Neural cell (in vitro differentiated cells): ENCODE measurements around the gene SOBP. TPM values are rescaled to one million over a fixed set of nuclear protein-coding genes. Genes with fewer than 3 reads are reported as not detected.
A peak's percentile ranks its signal among the peaks of the same experiment; 100 is the strongest.

Experiments
- H2AFZ ChIP-seq: fragments of 200-600, 300-800 bp; sonication (generic), shearing (Covaris generic); 2 replicates; pipeline ENCODE4 v1.6.0; 2014; ENCODE audit warnings: low read depth, mild to moderate bottlenecking, antibody characterized with exemption, low read length, moderate library complexity
- H3F3A ChIP-seq: fragments of 200-600 bp; shearing (Covaris generic); 2 replicates; pipeline ENCODE4 v1.6.1; 2016; ENCODE audit warnings: mild to moderate bottlenecking, moderate library complexity, mixed read lengths, antibody characterized with exemption, low read length; ENCODE audit not compliant: insufficient read depth, poor library complexity, severe bottlenecking
- H3K27ac ChIP-seq: fragments of 200-600, 300-800 bp; sonication (generic), shearing (Covaris generic); 2 replicates; pipeline ENCODE4 v1.5.1; 2014; ENCODE audit warnings: mild to moderate bottlenecking, low read length, moderate library complexity
- H3K27me3 ChIP-seq: fragments of 300-800, 200-600 bp; sonication (generic), shearing (Covaris generic); 2 replicates; pipeline ENCODE4 v1.6.0; 2014; ENCODE audit warnings: mild to moderate bottlenecking, low read depth, low read length, moderate library complexity; ENCODE audit not compliant: insufficient read depth
- H3K36me3 ChIP-seq: fragments of 300-800, 200-600 bp; sonication (generic), shearing (Covaris generic); 2 replicates; pipeline ENCODE4 v1.5.1; 2014; ENCODE audit warnings: mild to moderate bottlenecking, antibody characterized with exemption, low read length, moderate library complexity; ENCODE audit not compliant: insufficient read depth
- H3K4me2 ChIP-seq: fragments of 300-800, 200-600 bp; sonication (generic), shearing (Covaris generic); 2 replicates; pipeline ENCODE4 v1.6.0; 2014; ENCODE audit warnings: mild to moderate bottlenecking, low read length
- H3K4me3 ChIP-seq: fragments of 300-800, 200-600 bp; sonication (generic), shearing (Covaris generic); 2 replicates; pipeline ENCODE4 v1.5.1; 2014; ENCODE audit warnings: mild to moderate bottlenecking, low read length, moderate library complexity
- H3K79me2 ChIP-seq: fragments of 200-600 bp; shearing (Covaris generic); replicated peaks from 2 replicates; pipeline ENCODE4 v1.6.0; 2014; ENCODE audit warnings: mild to moderate bottlenecking, low read length, moderate library complexity; ENCODE audit not compliant: insufficient read depth
- H3K9ac ChIP-seq: fragments of 300-800, 200-600 bp; sonication (generic), shearing (Covaris generic); 2 replicates; pipeline ENCODE4 v1.6.1; 2016; ENCODE audit warnings: mild to moderate bottlenecking, low read length, mixed read lengths
- H3K9me2 ChIP-seq: fragments of 200-600 bp; shearing (Covaris generic); 2 replicates; pipeline ENCODE4 v1.6.1; 2016; ENCODE audit warnings: mild to moderate bottlenecking, low read length, mixed read lengths; ENCODE audit not compliant: insufficient read depth
- H3K9me3 ChIP-seq: fragments of 200-600, 300-800 bp; sonication (generic), shearing (Covaris generic); 2 replicates; pipeline ENCODE4 v1.6.1; 2016; ENCODE audit warnings: mild to moderate bottlenecking, mixed run types, low read length, moderate library complexity, mixed read lengths
- H4K20me1 ChIP-seq: fragments of 200-600 bp; shearing (Covaris generic); 2 replicates; pipeline ENCODE4 v1.6.1; 2016; ENCODE audit warnings: mild to moderate bottlenecking, mixed run types; ENCODE audit not compliant: insufficient read depth
- EP300 ChIP-seq: fragments of 450-650 bp; conservative IDR thresholded peaks from 2 replicates; pipeline ENCODE4 v1.6.1; 2014; ENCODE audit warnings: antibody characterized with exemption, mild to moderate bottlenecking, moderate library complexity; ENCODE audit not compliant: poor library complexity, severe bottlenecking
- EZH2 ChIP-seq: fragments of 200-600, 300-800 bp; shearing (Covaris generic), sonication (generic); IDR thresholded peaks from 2 replicates; pipeline ENCODE4 v1.6.1; 2014; ENCODE audit warnings: antibody characterized with exemption, low read length, borderline replicate concordance, mild to moderate bottlenecking; ENCODE audit not compliant: insufficient read depth, poor library complexity, severe bottlenecking
- MXI1 ChIP-seq: fragments of 450-650 bp; conservative IDR thresholded peaks from 2 replicates; pipeline ENCODE4 v1.6.1; 2014; ENCODE audit warnings: antibody characterized with exemption, mild to moderate bottlenecking; ENCODE audit not compliant: poor library complexity, severe bottlenecking
- POLR2AphosphoS5 ChIP-seq: IDR thresholded peaks from 2 replicates; pipeline ENCODE4 v1.6.1; 2012
- RAD21 ChIP-seq: fragments of 450-650 bp; conservative IDR thresholded peaks from 2 replicates; pipeline ENCODE4 v1.6.1; 2014; ENCODE audit warnings: antibody characterized with exemption, mild to moderate bottlenecking, moderate library complexity
- SMC3 ChIP-seq: fragments of 450-650 bp; conservative IDR thresholded peaks from 2 replicates; pipeline ENCODE4 v1.6.1; 2014; ENCODE audit warnings: antibody characterized with exemption, mild to moderate bottlenecking, moderate library complexity; ENCODE audit not compliant: poor library complexity
- TAF1 ChIP-seq: IDR thresholded peaks from 2 replicates; pipeline ENCODE4 v1.6.1; 2012; ENCODE audit warnings: low read depth
- polyA minus RNA-seq: library from RNA; depleted of rRNA, polyadenylated mRNA; stranded (reverse); fragments of >200 nt; gene quantifications from 2 replicates; pipeline ENCODE4 v1.2.3, GENCODE V29; 2014
- polyA plus RNA-seq: library from polyadenylated mRNA; depleted of rRNA; stranded (reverse); fragments of >200 nt; gene quantifications from 2 replicates; pipeline ENCODE4 v1.2.3, GENCODE V29; 2014
- TF ChIP-seq, protein P1 (sequence below): fragments of 450-650 bp; IDR thresholded peaks from 2 replicates; pipeline ENCODE4 v1.5.1; 2014; ENCODE audit warnings: antibody characterized with exemption, mild to moderate bottlenecking, moderate library complexity; ENCODE audit not compliant: poor library complexity, severe bottlenecking
- TF ChIP-seq, protein P2 (sequence below): IDR thresholded peaks from 2 replicates; pipeline ENCODE4 v1.6.1; 2012; ENCODE audit warnings: borderline replicate concordance

SOBP gene, protein sequence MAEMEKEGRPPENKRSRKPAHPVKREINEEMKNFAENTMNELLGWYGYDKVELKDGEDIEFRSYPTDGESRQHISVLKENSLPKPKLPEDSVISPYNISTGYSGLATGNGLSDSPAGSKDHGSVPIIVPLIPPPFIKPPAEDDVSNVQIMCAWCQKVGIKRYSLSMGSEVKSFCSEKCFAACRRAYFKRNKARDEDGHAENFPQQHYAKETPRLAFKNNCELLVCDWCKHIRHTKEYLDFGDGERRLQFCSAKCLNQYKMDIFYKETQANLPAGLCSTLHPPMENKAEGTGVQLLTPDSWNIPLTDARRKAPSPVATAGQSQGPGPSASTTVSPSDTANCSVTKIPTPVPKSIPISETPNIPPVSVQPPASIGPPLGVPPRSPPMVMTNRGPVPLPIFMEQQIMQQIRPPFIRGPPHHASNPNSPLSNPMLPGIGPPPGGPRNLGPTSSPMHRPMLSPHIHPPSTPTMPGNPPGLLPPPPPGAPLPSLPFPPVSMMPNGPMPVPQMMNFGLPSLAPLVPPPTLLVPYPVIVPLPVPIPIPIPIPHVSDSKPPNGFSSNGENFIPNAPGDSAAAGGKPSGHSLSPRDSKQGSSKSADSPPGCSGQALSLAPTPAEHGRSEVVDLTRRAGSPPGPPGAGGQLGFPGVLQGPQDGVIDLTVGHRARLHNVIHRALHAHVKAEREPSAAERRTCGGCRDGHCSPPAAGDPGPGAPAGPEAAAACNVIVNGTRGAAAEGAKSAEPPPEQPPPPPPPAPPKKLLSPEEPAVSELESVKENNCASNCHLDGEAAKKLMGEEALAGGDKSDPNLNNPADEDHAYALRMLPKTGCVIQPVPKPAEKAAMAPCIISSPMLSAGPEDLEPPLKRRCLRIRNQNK
- polyA plus RNA-seq (16.4 and 21.6 TPM in 2 replicates), polyA minus RNA-seq (47.5 and 60.7 TPM in 2 replicates)

DNA sequence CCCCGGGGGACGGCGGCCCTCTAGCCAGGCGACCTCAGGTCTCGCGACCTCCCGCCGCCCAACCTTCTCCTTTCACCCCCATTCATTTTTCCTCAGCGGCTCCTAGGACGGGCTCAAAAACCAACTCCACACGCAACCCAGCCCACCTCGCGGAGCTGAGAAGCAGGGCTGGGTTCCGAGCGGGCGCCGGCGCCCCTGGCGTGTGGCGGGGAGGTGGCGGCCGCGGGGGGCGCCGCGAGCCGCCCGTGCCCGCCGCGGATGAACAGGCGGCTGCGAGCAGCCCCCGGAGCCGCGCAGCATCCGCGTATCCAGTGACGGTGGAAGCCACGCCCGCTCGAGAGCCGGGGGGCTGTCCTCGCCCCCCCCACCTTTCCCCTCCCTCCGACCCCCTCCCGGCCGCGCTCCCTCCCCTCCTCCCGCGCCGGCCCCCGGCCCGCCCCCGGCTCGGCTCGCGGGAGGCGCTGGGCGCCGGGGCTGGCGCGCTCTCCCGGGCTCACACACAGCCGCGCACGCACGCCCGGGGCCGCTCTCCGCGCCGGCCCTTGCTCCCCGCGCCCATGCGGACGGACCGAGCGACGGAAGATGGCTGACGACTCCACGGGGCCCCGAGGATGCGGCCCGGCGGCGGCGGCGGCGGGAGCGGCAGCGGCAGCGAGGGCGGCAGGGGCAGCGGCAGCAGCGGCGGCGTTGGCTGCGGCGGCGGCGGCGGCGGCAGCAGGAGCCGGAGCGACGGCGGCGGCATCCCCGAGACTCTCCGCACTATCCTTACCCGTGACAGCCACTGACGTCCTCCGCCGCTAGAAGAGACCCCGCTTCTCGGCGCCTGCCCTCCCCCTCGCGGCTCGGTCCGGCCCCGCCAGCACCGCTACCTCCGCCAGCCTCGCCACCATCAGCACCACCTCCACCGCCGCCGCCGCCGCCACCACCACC is at the start of gene SOBP:
TSS of gene SOBP (plus strand) at position 482 of the 930 bp plus-strand sequence. CDS start 500 bp downstream, outside the sequence.
- TF ChIP-seq EP300 (peak; percentile 45), SMC3 (peak; percentile 67), POLR2AphosphoS5 (peak; percentile 34), MXI1 (peak; percentile 50), EZH2 (no peak), TAF1 (peak; percentile 36), RAD21 (peak; percentile 60)
- TF ChIP-seq, protein P1, sequence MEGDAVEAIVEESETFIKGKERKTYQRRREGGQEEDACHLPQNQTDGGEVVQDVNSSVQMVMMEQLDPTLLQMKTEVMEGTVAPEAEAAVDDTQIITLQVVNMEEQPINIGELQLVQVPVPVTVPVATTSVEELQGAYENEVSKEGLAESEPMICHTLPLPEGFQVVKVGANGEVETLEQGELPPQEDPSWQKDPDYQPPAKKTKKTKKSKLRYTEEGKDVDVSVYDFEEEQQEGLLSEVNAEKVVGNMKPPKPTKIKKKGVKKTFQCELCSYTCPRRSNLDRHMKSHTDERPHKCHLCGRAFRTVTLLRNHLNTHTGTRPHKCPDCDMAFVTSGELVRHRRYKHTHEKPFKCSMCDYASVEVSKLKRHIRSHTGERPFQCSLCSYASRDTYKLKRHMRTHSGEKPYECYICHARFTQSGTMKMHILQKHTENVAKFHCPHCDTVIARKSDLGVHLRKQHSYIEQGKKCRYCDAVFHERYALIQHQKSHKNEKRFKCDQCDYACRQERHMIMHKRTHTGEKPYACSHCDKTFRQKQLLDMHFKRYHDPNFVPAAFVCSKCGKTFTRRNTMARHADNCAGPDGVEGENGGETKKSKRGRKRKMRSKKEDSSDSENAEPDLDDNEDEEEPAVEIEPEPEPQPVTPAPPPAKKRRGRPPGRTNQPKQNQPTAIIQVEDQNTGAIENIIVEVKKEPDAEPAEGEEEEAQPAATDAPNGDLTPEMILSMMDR, result peak; percentile 63
- TF ChIP-seq, protein P2, sequence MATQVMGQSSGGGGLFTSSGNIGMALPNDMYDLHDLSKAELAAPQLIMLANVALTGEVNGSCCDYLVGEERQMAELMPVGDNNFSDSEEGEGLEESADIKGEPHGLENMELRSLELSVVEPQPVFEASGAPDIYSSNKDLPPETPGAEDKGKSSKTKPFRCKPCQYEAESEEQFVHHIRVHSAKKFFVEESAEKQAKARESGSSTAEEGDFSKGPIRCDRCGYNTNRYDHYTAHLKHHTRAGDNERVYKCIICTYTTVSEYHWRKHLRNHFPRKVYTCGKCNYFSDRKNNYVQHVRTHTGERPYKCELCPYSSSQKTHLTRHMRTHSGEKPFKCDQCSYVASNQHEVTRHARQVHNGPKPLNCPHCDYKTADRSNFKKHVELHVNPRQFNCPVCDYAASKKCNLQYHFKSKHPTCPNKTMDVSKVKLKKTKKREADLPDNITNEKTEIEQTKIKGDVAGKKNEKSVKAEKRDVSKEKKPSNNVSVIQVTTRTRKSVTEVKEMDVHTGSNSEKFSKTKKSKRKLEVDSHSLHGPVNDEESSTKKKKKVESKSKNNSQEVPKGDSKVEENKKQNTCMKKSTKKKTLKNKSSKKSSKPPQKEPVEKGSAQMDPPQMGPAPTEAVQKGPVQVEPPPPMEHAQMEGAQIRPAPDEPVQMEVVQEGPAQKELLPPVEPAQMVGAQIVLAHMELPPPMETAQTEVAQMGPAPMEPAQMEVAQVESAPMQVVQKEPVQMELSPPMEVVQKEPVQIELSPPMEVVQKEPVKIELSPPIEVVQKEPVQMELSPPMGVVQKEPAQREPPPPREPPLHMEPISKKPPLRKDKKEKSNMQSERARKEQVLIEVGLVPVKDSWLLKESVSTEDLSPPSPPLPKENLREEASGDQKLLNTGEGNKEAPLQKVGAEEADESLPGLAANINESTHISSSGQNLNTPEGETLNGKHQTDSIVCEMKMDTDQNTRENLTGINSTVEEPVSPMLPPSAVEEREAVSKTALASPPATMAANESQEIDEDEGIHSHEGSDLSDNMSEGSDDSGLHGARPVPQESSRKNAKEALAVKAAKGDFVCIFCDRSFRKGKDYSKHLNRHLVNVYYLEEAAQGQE, result peak; percentile 2
- Histone ChIP-seq H3K79me2 (peaks cover 46% of the 10 kb centered on the region), H3K9me2 (no peaks in the 10 kb centered on the region), H3K4me3 (peak within 1 kb of the TSS; percentile 89), H4K20me1 (peaks cover 5% of the 10 kb centered on the region), H3K9ac (peak within 1 kb of the TSS; percentile 93), H3K4me2 (peak within 1 kb of the TSS; percentile 92), H3K9me3 (no peaks in the 10 kb centered on the region), H3K27me3 (peaks cover 9% of the 10 kb centered on the region), H3K36me3 (no peaks in the 10 kb centered on the region), H3K27ac (peak within 1 kb of the TSS; percentile 93), H3F3A (no peaks in the 10 kb centered on the region), H2AFZ (peak within 1 kb of the TSS; percentile 57)
